Medulla oblongata (tissue), 1 donor: ENCODE data around the gene WRAP53.

ENCODE experiments used
- DNase-seq: peaks from one replicate; pipeline ENCODE4 v3.0.0-alpha.2; 2015; ENCODE audit errors: extremely low spot score

The WRAP53 gene

GRCh38 chr17:7709031-7709430 lies 20.8 kb downstream of the WRAP53 start:
- no peak for DNase-seq

GRCh38 chr17:7710301-7710700 lies 22.0 kb downstream of the WRAP53 start:
- no peak for DNase-seq

- DNase-seq = no peak
Measured at GRCh38 chr17:7711051-7711755, 22.9 kb downstream of the WRAP53 start.

DNA sequence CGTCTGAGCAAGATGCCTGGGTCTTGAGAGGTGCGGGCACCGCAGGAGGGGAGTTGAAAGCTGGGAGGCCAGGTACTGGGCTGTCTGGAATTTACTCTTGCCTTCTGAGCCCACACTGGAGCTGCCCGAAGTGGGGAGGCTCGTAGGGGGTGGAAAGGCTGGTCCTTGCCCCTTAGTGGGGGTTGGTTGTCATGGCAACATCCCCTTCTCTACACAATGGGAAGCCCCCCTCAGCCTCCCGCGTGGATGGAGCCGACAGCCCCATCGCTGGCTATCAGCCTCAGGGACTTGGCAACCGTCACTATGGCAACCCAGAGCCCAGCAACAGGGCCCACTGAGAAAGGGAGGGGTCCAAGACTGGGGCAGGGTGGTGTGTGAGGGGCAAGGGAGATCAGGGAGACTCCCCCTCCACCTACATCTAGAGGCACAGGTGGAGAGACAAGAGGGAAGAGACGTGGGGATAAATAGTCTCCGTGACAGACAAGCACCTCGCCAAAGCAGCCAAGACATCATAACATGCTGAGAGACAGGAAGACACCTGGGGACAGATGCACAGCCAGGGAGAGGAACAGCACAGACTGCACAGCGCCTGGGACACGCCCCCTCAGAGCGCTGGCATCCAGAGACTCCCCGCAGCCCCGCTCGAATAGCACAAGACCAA lies 24.0 kb downstream of the WRAP53 start:
- DNase-seq = no peak

DNA sequence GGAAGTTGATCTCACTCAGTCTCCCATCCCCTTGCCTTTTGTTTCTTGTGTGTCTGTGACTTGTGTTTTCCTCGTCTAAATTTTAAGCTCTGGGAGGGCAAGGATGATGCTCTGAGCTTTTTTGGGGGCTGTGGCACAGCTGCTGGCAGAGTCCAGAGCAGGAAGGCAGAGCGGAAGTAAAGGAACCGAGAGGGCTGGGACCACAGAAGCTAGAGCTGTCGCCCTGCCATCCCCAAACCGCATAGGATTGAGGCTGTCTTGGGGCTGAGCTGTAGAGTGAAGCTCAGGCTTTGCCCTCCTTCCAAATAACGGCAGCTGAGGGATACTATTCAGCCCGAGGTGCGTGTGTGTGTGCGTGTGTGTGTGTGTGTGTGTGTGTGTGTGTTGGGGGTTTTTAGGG lies 25.5 kb downstream of the WRAP53 start:
- DNase-seq = no peak

GRCh38 chr17:7714721-7715594 lies 26.7 kb downstream of the WRAP53 start:
- no peak for DNase-seq

DNA sequence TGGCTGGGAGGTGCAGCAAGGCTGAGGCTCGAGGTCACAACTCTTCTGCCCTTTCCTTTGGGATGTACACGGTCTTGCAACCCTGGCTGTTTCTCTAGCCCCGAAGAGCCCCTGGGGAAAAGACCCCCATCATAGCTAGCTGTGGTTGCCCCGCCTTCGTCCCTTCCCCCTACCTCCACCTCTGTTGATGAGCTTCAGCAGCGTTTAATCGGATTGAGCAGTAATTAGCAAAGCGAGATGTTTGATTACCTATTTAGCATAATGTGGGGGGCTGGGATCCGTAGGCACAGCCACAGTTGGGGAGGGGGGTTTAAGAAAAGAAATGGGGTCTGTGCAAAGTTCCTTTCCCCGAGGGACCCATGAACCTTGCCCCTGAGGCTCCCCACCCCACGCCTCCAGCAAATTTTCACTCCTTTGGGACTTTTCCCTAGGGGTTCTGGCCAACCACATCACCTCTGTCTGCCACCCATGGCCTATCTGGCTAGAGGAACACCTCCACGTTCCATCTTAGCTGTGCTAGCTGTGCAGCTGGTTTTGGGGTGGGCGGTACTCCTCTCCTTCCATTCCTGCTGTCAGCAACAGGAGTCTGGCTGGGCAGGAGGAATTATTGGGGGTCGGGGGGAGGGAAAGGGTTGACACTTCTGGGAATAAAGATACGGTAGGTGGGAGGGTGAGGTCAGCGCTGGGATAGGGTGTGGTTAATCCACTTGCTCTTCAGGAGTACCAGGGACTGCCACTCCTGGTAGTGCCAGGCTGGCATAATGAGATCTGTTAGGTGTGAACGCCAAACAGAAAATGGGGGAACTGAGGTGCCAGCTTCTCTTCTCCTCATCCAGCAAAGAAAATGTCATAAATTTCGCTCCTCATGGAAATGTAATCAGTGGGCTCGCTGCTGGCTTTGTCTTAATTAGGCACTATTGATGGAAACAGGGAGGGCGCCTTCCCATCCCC lies 27.9 kb downstream of the WRAP53 start:
- no peak for DNase-seq

DNA sequence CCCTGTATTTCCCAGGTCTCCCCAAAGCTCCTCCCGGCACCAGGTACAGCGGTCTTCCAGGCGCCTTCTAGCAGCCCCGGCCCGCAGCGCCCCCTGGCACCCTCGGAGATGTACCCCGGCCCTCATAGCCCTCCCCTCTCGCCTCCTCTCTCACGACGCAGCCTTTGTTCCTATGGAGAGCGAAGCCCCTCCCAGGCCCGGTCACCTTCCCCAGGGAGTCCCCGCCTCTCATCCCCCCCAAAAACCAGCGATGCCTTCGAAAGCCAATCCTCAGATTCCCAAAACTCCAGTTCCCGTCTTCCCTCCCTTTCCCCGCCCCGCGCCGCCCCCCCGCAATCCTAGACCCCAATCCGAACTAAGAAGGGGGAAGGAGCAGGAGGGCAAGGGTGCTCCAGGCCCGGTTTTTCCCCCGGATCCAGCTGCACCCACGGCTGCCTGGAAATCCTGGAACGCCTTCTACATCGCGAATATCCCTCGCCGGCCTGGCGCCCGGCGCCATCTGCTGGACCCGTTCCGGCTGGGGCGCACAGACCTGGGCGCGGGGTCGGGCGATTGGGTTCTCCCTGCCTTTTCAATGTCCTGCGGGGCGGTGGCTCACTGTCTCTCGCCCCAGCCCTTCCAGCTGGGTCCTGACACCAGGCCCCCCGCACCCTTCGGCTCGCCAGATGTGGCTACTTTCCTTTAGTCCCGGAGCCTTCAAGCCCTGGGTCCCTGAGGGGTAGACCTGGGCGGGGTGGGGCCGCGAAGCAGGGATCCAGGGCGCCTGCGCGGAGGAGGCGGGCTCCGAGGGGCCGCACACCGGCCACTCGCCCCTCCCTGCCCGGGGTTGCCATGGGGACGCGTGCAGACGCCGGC lies 28.9 kb downstream of the WRAP53 start, which contains the start of gene DNAH2:
DNAH2 (plus strand) TSS at position 844 of the 855 bp plus-strand sequence. CDS start 1,991 bp downstream, outside the sequence.
- DNase-seq = peak; percentile 65

GRCh38 chr17:7717756-7718350 lies 29.6 kb downstream of the WRAP53 start:
- peak; percentile 35 for DNase-seq

DNA sequence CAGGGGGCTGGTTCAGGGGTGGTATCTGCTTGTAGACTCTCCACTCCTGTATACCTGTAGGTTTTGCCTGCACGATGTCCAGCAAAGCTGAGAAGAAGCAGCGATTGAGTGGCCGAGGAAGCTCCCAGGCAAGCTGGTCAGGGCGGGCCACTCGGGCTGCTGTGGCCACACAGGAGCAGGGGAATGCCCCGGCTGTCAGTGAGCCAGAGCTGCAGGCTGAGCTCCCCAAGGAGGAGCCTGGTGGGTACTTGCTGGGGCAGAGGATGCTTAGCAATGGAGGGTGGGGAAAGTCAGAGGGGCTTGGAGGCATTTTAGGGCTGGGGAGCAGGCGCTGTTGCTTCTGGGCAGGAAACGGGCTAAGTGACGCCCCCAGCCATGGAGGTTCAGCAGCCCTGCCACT lies 31.4 kb downstream of the WRAP53 start:
- DNase-seq = no peak

GRCh38 chr17:7720125-7720524 lies 31.8 kb downstream of the WRAP53 start:
- DNase-seq = no peak

- no peak for DNase-seq
Measured at GRCh38 chr17:7721612-7722011, 33.3 kb downstream of the WRAP53 start.

GRCh38 chr17:7727886-7728285 lies 39.6 kb downstream of the WRAP53 start:
- no peak for DNase-seq

DNA sequence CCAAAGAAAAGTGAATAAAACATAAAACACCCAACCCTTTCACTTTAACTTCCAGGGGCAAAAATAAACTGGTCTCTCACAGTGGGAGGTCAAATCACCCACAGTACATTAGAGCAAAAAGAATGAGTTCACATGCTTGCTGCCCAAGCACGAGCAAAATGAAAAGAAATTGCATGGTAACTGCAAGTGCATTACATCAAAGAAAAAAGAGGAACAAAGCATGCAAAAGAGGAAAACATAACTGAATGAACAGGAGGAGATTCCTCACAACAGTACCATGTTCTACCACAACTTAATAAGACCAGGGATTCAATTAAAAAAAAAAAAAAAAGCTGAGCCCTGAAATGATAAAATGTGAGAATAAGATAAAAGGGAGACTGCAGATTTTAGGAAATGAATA lies 41.5 kb downstream of the WRAP53 start:
- DNase-seq = no peak

- DNase-seq = no peak
Measured at GRCh38 chr17:7732981-7733539, 44.8 kb downstream of the WRAP53 start.

- DNase-seq = no peak
Measured at GRCh38 chr17:7737601-7738000, 49.3 kb downstream of the WRAP53 start.

DNA sequence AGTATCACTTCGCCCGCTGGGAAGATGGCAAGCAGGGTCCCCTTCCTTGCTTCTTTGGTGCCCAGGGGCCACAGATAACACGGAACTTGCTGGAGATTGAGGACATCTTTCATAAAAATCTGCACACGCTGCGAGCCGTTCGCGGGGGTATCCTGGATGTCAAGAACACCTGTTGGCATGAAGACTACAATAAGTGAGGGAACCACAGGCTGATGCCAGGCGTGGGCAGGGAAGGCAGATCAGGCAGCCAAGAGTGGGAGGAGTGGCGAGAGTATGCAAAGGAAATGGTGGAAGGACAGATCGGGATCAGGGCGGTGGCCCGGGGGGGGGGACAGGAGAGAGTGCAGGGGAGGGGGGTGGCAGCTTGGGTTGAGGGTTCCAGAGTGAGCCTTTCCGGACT lies 51.5 kb downstream of the WRAP53 start:
- DNase-seq = no peak

DNA sequence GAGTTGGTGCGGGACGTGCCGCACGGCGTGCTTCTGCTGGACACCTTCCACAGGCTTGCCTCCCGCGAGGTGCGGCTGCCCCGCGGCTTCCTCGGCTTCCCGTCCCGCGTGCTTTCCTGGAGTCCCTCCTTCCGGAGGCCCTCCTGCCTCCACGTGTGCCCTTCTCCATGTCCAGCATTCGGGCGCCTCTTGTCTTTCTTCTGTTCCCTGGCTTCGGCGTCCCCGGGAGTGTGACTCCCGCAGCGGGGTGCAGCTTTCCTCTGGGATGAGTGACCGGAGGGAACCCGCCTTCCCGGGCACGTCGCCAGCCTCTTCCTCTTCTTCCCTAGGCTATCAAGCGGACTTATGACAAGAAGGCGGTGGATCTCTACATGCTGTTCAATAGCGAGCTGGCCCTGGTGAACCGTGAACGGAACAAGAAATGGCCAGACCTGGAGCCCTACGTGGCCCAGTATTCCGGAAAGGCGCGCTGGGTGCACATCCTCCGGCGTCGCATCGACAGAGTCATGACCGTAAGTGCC lies 52.3 kb downstream of the WRAP53 start:
- DNase-seq = no peak

GRCh38 chr17:7742729-7743128 lies 54.5 kb downstream of the WRAP53 start:
- no peak for DNase-seq
